Esophagus squamous epithelium (tissue), 5 donors: Measurements from ENCODE around the gene SERPINA12. TPM values are rescaled to one million over a fixed set of nuclear protein-coding genes. Genes with fewer than 3 reads are reported as not detected.
"Not testable (repeated sequence)": the region's sequence is repeated elsewhere in the genome, so short reads cannot be mapped to it uniquely, and the experiment has no call there.

Experiments
- DNase-seq: peaks from one replicate; lab custom pipeline; 2025; lab: John Stamatoyannopoulos, UW
- H3K27ac ChIP-seq, 4 donors: fragments of 200-600 bp; sonication (generic); one replicate each; pipeline ENCODE4 v1.5.1; 2016 to 2019; ENCODE audit warnings: mild to moderate bottlenecking in 1 of 4
- H3K27me3 ChIP-seq, 4 donors: fragments of 200-600 bp; sonication (generic); 1 replicate in 3 of 4; 2 replicates in 1 of 4; pipeline versions ENCODE4 v1.5.1 to v1.6.0; 2017 to 2021; ENCODE audit warnings: antibody characterized with exemption in 1 of 4
- H3K36me3 ChIP-seq, 3 donors: fragments of 200-600 bp; sonication (generic); one replicate each; pipeline ENCODE4 v1.5.1; 2016 to 2019
- H3K4me1 ChIP-seq, 3 donors: fragments of 200-600 bp; sonication (generic); one replicate each; pipeline ENCODE4 v1.5.1; 2017 to 2019
- H3K4me3 ChIP-seq, 4 donors: fragments of 200-600 bp; sonication (generic); 1 replicate in 3 of 4; 2 replicates in 1 of 4; pipeline ENCODE4 v1.5.1; 2016 to 2019; ENCODE audit warnings: mild to moderate bottlenecking in 2 of 4, moderate library complexity in 1 of 4
- H3K9me3 ChIP-seq, 3 donors: fragments of 200-600 bp; sonication (generic); one replicate each; pipeline ENCODE4 v1.5.1; 2016 to 2019
- POLR2A ChIP-seq, 4 donors: fragments of 450-650 bp; IDR thresholded peaks; one replicate each; pipeline ENCODE4 v1.6.1; 2017; ENCODE audit warnings: antibody characterized with exemption in 4 of 4, mild to moderate bottlenecking in 4 of 4, moderate library complexity in 3 of 4
- WGBS, 2 donors: methylation state at CpG; one replicate each; pipeline ENCODE4 v1.1.5; 2018; 5-methylcytosine and 5-hydroxymethylcytosine counted together
- intact Hi-C: fragments of 100-400 bp; cut with DNase I; formaldehyde crosslinking; loops from one replicate; pipeline ENCODE4 v1.15.0; 2022
- total RNA-seq, 4 donors: library from RNA; depleted of rRNA; stranded (reverse); fragments of >200 nt; gene quantifications; one replicate each; pipeline ENCODE4 v1.1.0, GENCODE V29; 2016
- TF ChIP-seq, protein P1 (sequence below), 6 experiments: fragments of 450-650 bp in 4 of 6; fragments of 200-600 bp in 2 of 6; sonication (generic) in 2 of 6; IDR thresholded peaks; one replicate each; pipeline ENCODE4 v1.5.1; 2016 to 2019; ENCODE audit warnings: antibody characterized with exemption in 6 of 6, mild to moderate bottlenecking in 4 of 6, moderate library complexity in 4 of 6
- donor health status: DM: yes; HTN: yes; CAD: no.

SERPINA12 gene
- total RNA-seq, 4 donors from 2014 or later: not detected

DNA sequence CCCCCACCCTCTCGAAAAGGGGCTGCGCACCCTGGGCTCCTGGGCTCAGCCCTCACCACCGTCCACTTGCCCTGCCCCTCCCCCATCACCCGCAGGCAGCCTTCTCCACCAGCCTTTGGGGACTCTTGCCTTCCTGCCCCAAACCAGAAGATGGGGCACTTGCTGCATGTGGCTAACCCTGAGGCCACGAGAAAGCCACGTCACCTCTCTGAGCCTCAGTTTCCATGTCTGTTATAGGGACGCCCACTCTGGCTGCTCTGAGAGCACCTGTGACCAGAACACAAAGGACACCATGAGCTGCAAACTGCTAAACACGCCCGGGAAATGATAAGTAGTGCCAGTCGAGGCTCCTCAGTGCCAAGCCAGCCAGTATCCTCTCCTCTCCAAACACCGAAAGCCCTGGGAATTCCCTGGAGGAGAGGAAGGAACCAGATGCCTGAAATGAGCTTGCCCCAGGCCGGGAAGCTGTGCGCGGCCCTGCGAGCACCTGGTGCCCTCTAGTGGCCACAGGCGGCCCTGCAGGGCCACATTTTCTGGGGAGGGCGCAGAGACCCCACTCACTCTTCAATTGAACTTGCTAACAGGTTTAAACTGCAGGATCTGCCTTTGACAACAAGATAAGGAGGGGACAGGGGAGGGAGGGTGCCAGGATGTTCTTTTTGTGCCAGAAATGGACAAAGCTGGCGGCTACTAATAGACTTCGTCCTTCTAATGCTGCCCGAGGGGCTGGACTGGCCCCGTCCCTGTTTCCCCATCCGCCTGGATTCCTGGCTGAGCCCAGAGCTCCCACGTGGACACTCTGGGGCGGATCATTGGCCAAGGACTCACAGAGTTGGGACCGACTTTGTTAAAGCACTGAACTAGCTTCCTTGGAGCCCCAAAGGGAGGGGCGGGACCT, 23.1 kb downstream of the SERPINA12 start:
- peak overlapping the region in 2 of 4 donors; percentile 11 to 41 for H3K4me3 ChIP-seq
- H3K27me3 ChIP-seq: peaks cover 0 to 39% (median 0%) of the 10 kb centered on the region in 4 donors
- no peak for DNase-seq
- no peak for TF ChIP-seq POLR2A (IDR thresholded peaks at IDR 0.05)
- TF ChIP-seq, protein P1, sequence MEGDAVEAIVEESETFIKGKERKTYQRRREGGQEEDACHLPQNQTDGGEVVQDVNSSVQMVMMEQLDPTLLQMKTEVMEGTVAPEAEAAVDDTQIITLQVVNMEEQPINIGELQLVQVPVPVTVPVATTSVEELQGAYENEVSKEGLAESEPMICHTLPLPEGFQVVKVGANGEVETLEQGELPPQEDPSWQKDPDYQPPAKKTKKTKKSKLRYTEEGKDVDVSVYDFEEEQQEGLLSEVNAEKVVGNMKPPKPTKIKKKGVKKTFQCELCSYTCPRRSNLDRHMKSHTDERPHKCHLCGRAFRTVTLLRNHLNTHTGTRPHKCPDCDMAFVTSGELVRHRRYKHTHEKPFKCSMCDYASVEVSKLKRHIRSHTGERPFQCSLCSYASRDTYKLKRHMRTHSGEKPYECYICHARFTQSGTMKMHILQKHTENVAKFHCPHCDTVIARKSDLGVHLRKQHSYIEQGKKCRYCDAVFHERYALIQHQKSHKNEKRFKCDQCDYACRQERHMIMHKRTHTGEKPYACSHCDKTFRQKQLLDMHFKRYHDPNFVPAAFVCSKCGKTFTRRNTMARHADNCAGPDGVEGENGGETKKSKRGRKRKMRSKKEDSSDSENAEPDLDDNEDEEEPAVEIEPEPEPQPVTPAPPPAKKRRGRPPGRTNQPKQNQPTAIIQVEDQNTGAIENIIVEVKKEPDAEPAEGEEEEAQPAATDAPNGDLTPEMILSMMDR (IDR thresholded peaks at IDR 0.05): peak; percentile 95 to 99 (median 98)
- H3K36me3 ChIP-seq: no peaks in the 10 kb centered on the region
- H3K4me1 ChIP-seq: peaks cover 4 to 11% (median 9%) of the 10 kb centered on the region in 3 donors
- intact Hi-C loops: no loop called here
- 0 to 13% methylated on average over 8 to 18 of the region's 26 CpGs for WGBS, 2 donors
- H3K9me3 ChIP-seq: no peaks in the 10 kb centered on the region
- H3K27ac ChIP-seq: no peak overlapping the region

- H3K4me1 ChIP-seq: peaks cover 4 to 11% (median 9%) of the 10 kb centered on the region in 3 donors
- H3K27me3 ChIP-seq: peaks cover 0 to 39% (median 0%) of the 10 kb centered on the region in 4 donors
- intact Hi-C loops: no loop called here
- TF ChIP-seq, protein P1 (IDR thresholded peaks at IDR 0.05): no peak
- no peak for TF ChIP-seq POLR2A (IDR thresholded peaks at IDR 0.05)
- DNase-seq: no peak
- no peak overlapping the region for H3K27ac ChIP-seq
- H3K36me3 ChIP-seq: no peaks in the 10 kb centered on the region
- 73 to 86% methylated on average over 5 of the region's 5 CpGs for WGBS, 2 donors
- no peaks in the 10 kb centered on the region for H3K9me3 ChIP-seq
- no peak overlapping the region for H3K4me3 ChIP-seq
These were observed 24.8 kb downstream of the SERPINA12 start for GRCh38 chr14:94484481-94484880.

DNA sequence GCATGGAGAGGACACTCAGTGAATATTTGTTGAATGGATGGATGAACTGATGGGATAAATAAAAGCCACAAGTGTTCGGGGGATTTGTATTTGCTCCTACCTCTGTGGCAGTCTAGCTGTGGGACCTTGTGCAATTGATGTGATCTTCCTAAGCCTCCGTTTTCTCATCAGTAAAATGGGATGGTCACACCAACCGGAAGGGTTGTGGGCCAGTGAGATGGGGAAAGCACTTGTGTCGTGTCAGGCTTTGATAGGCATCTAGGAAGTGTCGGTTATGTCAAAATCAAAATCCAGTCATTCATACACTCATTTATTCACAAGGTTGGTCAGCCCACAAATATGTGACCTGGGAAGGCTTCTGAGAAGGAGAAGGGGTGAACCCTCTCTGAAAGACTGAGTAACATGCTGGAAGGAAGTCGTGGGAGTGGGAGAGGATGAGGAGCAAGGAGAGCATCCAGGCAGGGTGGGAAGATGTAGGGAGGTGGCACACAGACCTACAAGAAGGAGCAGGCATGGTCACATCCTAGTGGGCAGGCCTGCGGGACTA, 25.5 kb downstream of the SERPINA12 start:
- TF ChIP-seq, protein P1 (IDR thresholded peaks at IDR 0.05): no peak
- no peak for TF ChIP-seq POLR2A (IDR thresholded peaks at IDR 0.05)
- no peaks in the 10 kb centered on the region for H3K36me3 ChIP-seq
- H3K27ac ChIP-seq: no peak overlapping the region
- intact Hi-C loops: no loop called here
- no peak overlapping the region for H3K4me3 ChIP-seq
- H3K9me3 ChIP-seq: peaks cover 0 to 5% (median 5%) of the 10 kb centered on the region in 3 donors
- DNase-seq: no peak
- WGBS, 2 donors: 57 to 81% methylated on average over 7 of the region's 7 CpGs
- peaks cover 0 to 39% (median 0%) of the 10 kb centered on the region in 4 donors for H3K27me3 ChIP-seq
- peaks cover 4 to 11% (median 9%) of the 10 kb centered on the region in 3 donors for H3K4me1 ChIP-seq

- Histone ChIP-seq H3K27me3 (peaks cover 0 to 39% (median 0%) of the 10 kb centered on the region in 4 donors), H3K36me3 (no peaks in the 10 kb centered on the region), H3K4me1 (peaks cover 4 to 11% (median 9%) of the 10 kb centered on the region in 3 donors), H3K9me3 (peaks cover 0 to 10% (median 5%) of the 10 kb centered on the region in 3 donors), H3K4me3 (no peak overlapping the region), H3K27ac (no peak overlapping the region)
- DNase-seq: no peak
- intact Hi-C loops: no loop called here
- 85 to 92% methylated on average over 10 of the region's 10 CpGs for WGBS, 2 donors
- TF ChIP-seq, protein P1 (IDR thresholded peaks at IDR 0.05): no peak
- TF ChIP-seq POLR2A (IDR thresholded peaks at IDR 0.05): no peak
These were observed 26.2 kb downstream of the SERPINA12 start for GRCh38 chr14:94483071-94483451.

GRCh38 chr14:94482132-94483070, 26.9 kb downstream of the SERPINA12 start:
- peaks cover 4 to 11% (median 9%) of the 10 kb centered on the region in 3 donors for H3K4me1 ChIP-seq
- H3K36me3 ChIP-seq, DNase-seq, H3K27ac ChIP-seq, intact Hi-C loops, H3K4me3 ChIP-seq: not testable (repeated sequence)
- peaks cover 0 to 10% (median 5%) of the 10 kb centered on the region in 3 donors for H3K9me3 ChIP-seq
- 90 to 95% methylated on average over 8 to 10 of the region's 10 CpGs for WGBS, 2 donors
- peaks cover 0 to 35% (median 0%) of the 10 kb centered on the region in 4 donors for H3K27me3 ChIP-seq
